ENCODE measurements around the gene LRP11. TPM values are rescaled to one million over a fixed set of nuclear protein-coding genes. Genes with fewer than 3 reads are reported as not detected.

The LRP11 gene
- total RNA-seq, 1 experiment from 2014 or later = 14.8 TPM

GRCh38 chr6:149806127-149806526 is 58.0 kb downstream of the LRP11 start:
- H4K8ac ChIP-seq (replicated peaks; ENCODE audit: insufficient read length, low read depth, low read length) = no peak overlapping the region
- H3K18ac ChIP-seq (ENCODE audit: insufficient read length, low read depth, low read length) = no peak overlapping the region
- H3K4me2 ChIP-seq (ENCODE audit: insufficient read depth, insufficient read length, low read length) = no peak overlapping the region
- no peak overlapping the region for H2BK20ac ChIP-seq (ENCODE audit: low read depth, low read length, poor library complexity, severe bottlenecking)
- H2AK5ac ChIP-seq (ENCODE audit: insufficient read length, low read length) = no peak overlapping the region
- no peak overlapping the region for H3K9ac ChIP-seq (ENCODE audit: extremely low read depth, insufficient read length, low read length)
- H3K23ac ChIP-seq (ENCODE audit: insufficient read length, low read depth, low read length) = no peak overlapping the region
- Mint-ChIP-seq H3K4me1 (no peaks in the 10 kb centered on the region), H3K9me3 (no peaks in the 10 kb centered on the region), H3K36me3 (ENCODE audit: insufficient read depth in 1 of 3, low read depth in 3 of 3) (peaks cover 3 to 20% (median 10%) of the 10 kb centered on the region in 3 experiments; a peak in 4 of 7 replicates), H3K4me3 (no peak overlapping the region), H3K27ac (peak overlapping the region in 2 of 3 experiments; percentile 8 to 64; a peak in 2 of 7 replicates), H3K27me3 (ENCODE audit: low read depth) (no peaks in the 10 kb centered on the region)
- H2BK5ac ChIP-seq (ENCODE audit: insufficient read length, low read length) = no peak overlapping the region
- H4K5ac ChIP-seq (ENCODE audit: insufficient read length, low read depth, low read length) = no peak overlapping the region
- no peaks in the 10 kb centered on the region for H3K79me1 ChIP-seq (ENCODE audit: insufficient read depth, low read depth, low read length, poor library complexity, severe bottlenecking)
- no CpG with 5 or more reads among the region's 4 CpGs for WGBS (ENCODE audit: extremely low coverage, insufficient read length, low lambda C conversion rate)
- H2BK120ac ChIP-seq (ENCODE audit: low read depth, low read length, poor library complexity, severe bottlenecking) = no peak overlapping the region
- TF ChIP-seq CTCF (conservative IDR thresholded peaks at IDR 0.05) = no peak
- no peak overlapping the region for H3K27ac ChIP-seq (ENCODE audit: insufficient read length, low read depth, low read length)
- H3K9me3 ChIP-seq (ENCODE audit: control insufficient read depth, low read depth, low read length) = no peaks in the 10 kb centered on the region
- H4K20me1 ChIP-seq (ENCODE audit: control insufficient read depth, insufficient read depth, insufficient read length) = no peaks in the 10 kb centered on the region
- H2BK15ac ChIP-seq (ENCODE audit: low read depth, low read length) = no peak overlapping the region
- H3K4me1 ChIP-seq (ENCODE audit: insufficient read depth, low read length) = no peaks in the 10 kb centered on the region
- no peak overlapping the region for H4K91ac ChIP-seq (ENCODE audit: insufficient read length, low read depth, low read length)
- H3K4ac ChIP-seq (ENCODE audit: low read depth, low read length) = no peak overlapping the region
- H2BK12ac ChIP-seq (ENCODE audit: insufficient read length, low read depth, low read length) = no peak overlapping the region
- no peaks in the 10 kb centered on the region for H3K27me3 ChIP-seq (ENCODE audit: insufficient read depth, low read length)
- H3K14ac ChIP-seq (ENCODE audit: insufficient read depth, low read length) = no peak overlapping the region
- H3K56ac ChIP-seq (ENCODE audit: insufficient read length, low read depth, low read length) = no peak overlapping the region
- H3K23me2 ChIP-seq (ENCODE audit: insufficient read length, low read depth, low read length, poor library complexity, severe bottlenecking) = no peaks in the 10 kb centered on the region
- H3K79me2 ChIP-seq (ENCODE audit: insufficient read depth, low read length) = no peaks in the 10 kb centered on the region
- H3T11ph ChIP-seq (ENCODE audit: low read length) = no peak overlapping the region
- H2AFZ ChIP-seq (ENCODE audit: low read length) = no peak overlapping the region
- DNase-seq = no peak

Data from H9 (cell line).